Measurements from ENCODE around the gene ACTL7A. TPM values are rescaled to one million over a fixed set of nuclear protein-coding genes. Genes with fewer than 3 reads are reported as not detected.

ACTL7A gene
- polyA plus RNA-seq (2013, experiment 1 of 2), result not detected
- polyA plus RNA-seq (2013, experiment 2 of 2), result not detected

- H3K79me1 ChIP-seq (ENCODE audit: low read length), result no peaks in the 10 kb centered on the region
- no peaks in the 10 kb centered on the region for H3K4me1 ChIP-seq (ENCODE audit: control insufficient read depth, low read depth, low read length)
- H3K27me3 ChIP-seq (ENCODE audit: insufficient read depth, low read length, poor library complexity), result no peaks in the 10 kb centered on the region
- no peaks in the 10 kb centered on the region for H3K36me3 ChIP-seq (ENCODE audit: control insufficient read depth, insufficient read depth, low read length)
- H3K56ac ChIP-seq (ENCODE audit: low read length), result no peak within 1 kb of the TSS
- no peak within 1 kb of the TSS for H2AK5ac ChIP-seq (ENCODE audit: low read length)
- WGBS (ENCODE audit: extremely low coverage, insufficient coverage, low lambda C conversion rate), result no CpG with 5 or more reads among the region's 3 CpGs
- no peak within 1 kb of the TSS for H3K23ac ChIP-seq (ENCODE audit: low read length)
- H3K4me3 ChIP-seq (ENCODE audit: low read length), result no peak within 1 kb of the TSS
- no peak within 1 kb of the TSS for H3K27ac ChIP-seq (ENCODE audit: low read depth, low read length)
- H3K79me2 ChIP-seq (ENCODE audit: control insufficient read depth, insufficient read depth, low read length), result no peaks in the 10 kb centered on the region
- no peak within 1 kb of the TSS for H3K9ac ChIP-seq (ENCODE audit: low read length)
- no peak within 1 kb of the TSS for H4K5ac ChIP-seq (ENCODE audit: low read length)
- no peak within 1 kb of the TSS for H2BK120ac ChIP-seq (ENCODE audit: low read depth, low read length)
- H3K4ac ChIP-seq (ENCODE audit: low read depth, low read length), result no peak within 1 kb of the TSS
- no peak within 1 kb of the TSS for H3K4me2 ChIP-seq (ENCODE audit: low read length)
- H4K8ac ChIP-seq (ENCODE audit: low read depth, low read length), result no peak within 1 kb of the TSS
- no peak within 1 kb of the TSS for H2BK15ac ChIP-seq (replicated peaks; ENCODE audit: low read depth)
- no peak within 1 kb of the TSS for H2BK5ac ChIP-seq (ENCODE audit: low read length)
- DNase-seq, result no peak
- no peak within 1 kb of the TSS for H3K18ac ChIP-seq (ENCODE audit: low read length)
Observed at GRCh38 chr9:108861997-108862396, at the start of gene ACTL7A. Gene ACTL7A, plus strand, starts transcription at chr9:108862266. Its CDS starts 57 bp downstream, at chr9:108862323.

GRCh38 chr9:108812396-108813025, 49.6 kb upstream of the ACTL7A start:
- no peak overlapping the region for H3K9ac ChIP-seq (ENCODE audit: low read length)
- H2BK15ac ChIP-seq (replicated peaks; ENCODE audit: low read depth), result no peak overlapping the region
- H4K5ac ChIP-seq (ENCODE audit: low read length), result no peak overlapping the region
- H3K79me1 ChIP-seq (ENCODE audit: low read length), result no peaks in the 10 kb centered on the region
- no CpG with 5 or more reads among the region's 8 CpGs for WGBS (ENCODE audit: extremely low coverage, insufficient coverage, low lambda C conversion rate)
- H3K4me3 ChIP-seq (ENCODE audit: low read length), result no peak overlapping the region
- H3K36me3 ChIP-seq (ENCODE audit: control insufficient read depth, insufficient read depth, low read length), result no peaks in the 10 kb centered on the region
- no peaks in the 10 kb centered on the region for H3K79me2 ChIP-seq (ENCODE audit: control insufficient read depth, insufficient read depth, low read length)
- no peak overlapping the region for H4K8ac ChIP-seq (ENCODE audit: low read depth, low read length)
- no peak overlapping the region for H3K23ac ChIP-seq (ENCODE audit: low read length)
- H2AK5ac ChIP-seq (ENCODE audit: low read length), result no peak overlapping the region
- no peaks in the 10 kb centered on the region for H3K4me1 ChIP-seq (ENCODE audit: control insufficient read depth, low read depth, low read length)
- no peaks in the 10 kb centered on the region for H3K27me3 ChIP-seq (ENCODE audit: insufficient read depth, low read length, poor library complexity)
- no peak overlapping the region for H2BK120ac ChIP-seq (ENCODE audit: low read depth, low read length)
- no peak overlapping the region for H3K4me2 ChIP-seq (ENCODE audit: low read length)
- no peak overlapping the region for H3K4ac ChIP-seq (ENCODE audit: low read depth, low read length)
- no peak for DNase-seq
- H3K56ac ChIP-seq (ENCODE audit: low read length), result no peak overlapping the region
- H3K27ac ChIP-seq (ENCODE audit: low read depth, low read length), result no peak overlapping the region
- no peak overlapping the region for H3K18ac ChIP-seq (ENCODE audit: low read length)
- no peak overlapping the region for H2BK5ac ChIP-seq (ENCODE audit: low read length)

GRCh38 chr9:108813951-108814601, 48.0 kb upstream of the ACTL7A start:
- no CpG with 5 or more reads among the region's 2 CpGs for WGBS (ENCODE audit: extremely low coverage, insufficient coverage, low lambda C conversion rate)
- peak; percentile 58 for DNase-seq
- H3K4me2 ChIP-seq (ENCODE audit: low read length), result no peak overlapping the region

GRCh38 chr9:108815156-108815555, 46.9 kb upstream of the ACTL7A start:
- H3K4me3 ChIP-seq (ENCODE audit: low read length), result no peak overlapping the region
- H3K23ac ChIP-seq (ENCODE audit: low read length), result no peak overlapping the region
- H2BK5ac ChIP-seq (ENCODE audit: low read length), result no peak overlapping the region
- H3K79me2 ChIP-seq (ENCODE audit: control insufficient read depth, insufficient read depth, low read length), result no peaks in the 10 kb centered on the region
- no peaks in the 10 kb centered on the region for H3K27me3 ChIP-seq (ENCODE audit: insufficient read depth, low read length, poor library complexity)
- no peak overlapping the region for H4K5ac ChIP-seq (ENCODE audit: low read length)
- H3K27ac ChIP-seq (ENCODE audit: low read depth, low read length), result no peak overlapping the region
- no peak overlapping the region for H3K4me2 ChIP-seq (ENCODE audit: low read length)
- peak; percentile 74 for DNase-seq
- H3K9ac ChIP-seq (ENCODE audit: low read length), result no peak overlapping the region
- WGBS (ENCODE audit: extremely low coverage, insufficient coverage, low lambda C conversion rate), result no CpG with 5 or more reads among the region's 3 CpGs
- no peak overlapping the region for H2BK120ac ChIP-seq (ENCODE audit: low read depth, low read length)
- no peak overlapping the region for H2AK5ac ChIP-seq (ENCODE audit: low read length)
- no peak overlapping the region for H4K8ac ChIP-seq (ENCODE audit: low read depth, low read length)
- no peaks in the 10 kb centered on the region for H3K79me1 ChIP-seq (ENCODE audit: low read length)
- H3K4me1 ChIP-seq (ENCODE audit: control insufficient read depth, low read depth, low read length), result no peaks in the 10 kb centered on the region
- no peaks in the 10 kb centered on the region for H3K36me3 ChIP-seq (ENCODE audit: control insufficient read depth, insufficient read depth, low read length)
- H3K4ac ChIP-seq (ENCODE audit: low read depth, low read length), result no peak overlapping the region
- no peak overlapping the region for H2BK15ac ChIP-seq (replicated peaks; ENCODE audit: low read depth)
- no peak overlapping the region for H3K56ac ChIP-seq (ENCODE audit: low read length)
- H3K18ac ChIP-seq (ENCODE audit: low read length), result no peak overlapping the region

More at GRCh38 chr9:108813951-108814601, 48.0 kb upstream of the ACTL7A start:
- no peaks in the 10 kb centered on the region for H3K27me3 ChIP-seq (ENCODE audit: insufficient read depth, low read length, poor library complexity)
- H2BK15ac ChIP-seq (replicated peaks; ENCODE audit: low read depth), result no peak overlapping the region
- H4K8ac ChIP-seq (ENCODE audit: low read depth, low read length), result no peak overlapping the region
- H2BK5ac ChIP-seq (ENCODE audit: low read length), result no peak overlapping the region
- H3K36me3 ChIP-seq (ENCODE audit: control insufficient read depth, insufficient read depth, low read length), result no peaks in the 10 kb centered on the region
- no peak overlapping the region for H2BK120ac ChIP-seq (ENCODE audit: low read depth, low read length)
- no peak overlapping the region for H3K23ac ChIP-seq (ENCODE audit: low read length)
- H3K18ac ChIP-seq (ENCODE audit: low read length), result no peak overlapping the region
- H3K79me2 ChIP-seq (ENCODE audit: control insufficient read depth, insufficient read depth, low read length), result no peaks in the 10 kb centered on the region
- no peak overlapping the region for H2AK5ac ChIP-seq (ENCODE audit: low read length)
- no peak overlapping the region for H3K56ac ChIP-seq (ENCODE audit: low read length)
- H3K27ac ChIP-seq (ENCODE audit: low read depth, low read length), result no peak overlapping the region
- no peak overlapping the region for H3K4ac ChIP-seq (ENCODE audit: low read depth, low read length)
- H4K5ac ChIP-seq (ENCODE audit: low read length), result no peak overlapping the region
- H3K4me1 ChIP-seq (ENCODE audit: control insufficient read depth, low read depth, low read length), result no peaks in the 10 kb centered on the region
- no peaks in the 10 kb centered on the region for H3K79me1 ChIP-seq (ENCODE audit: low read length)
- no peak overlapping the region for H3K9ac ChIP-seq (ENCODE audit: low read length)
- H3K4me3 ChIP-seq (ENCODE audit: low read length), result no peak overlapping the region

- no peak overlapping the region for H3K18ac ChIP-seq (ENCODE audit: low read length)
- H3K36me3 ChIP-seq (ENCODE audit: control insufficient read depth, insufficient read depth, low read length), result no peaks in the 10 kb centered on the region
- H3K79me1 ChIP-seq (ENCODE audit: low read length), result no peaks in the 10 kb centered on the region
- H4K5ac ChIP-seq (ENCODE audit: low read length), result no peak overlapping the region
- no peak overlapping the region for H3K23ac ChIP-seq (ENCODE audit: low read length)
- H3K56ac ChIP-seq (ENCODE audit: low read length), result no peak overlapping the region
- H2BK120ac ChIP-seq (ENCODE audit: low read depth, low read length), result no peak overlapping the region
- no peak overlapping the region for H2AK5ac ChIP-seq (ENCODE audit: low read length)
- no CpG with 5 or more reads among the region's 10 CpGs for WGBS (ENCODE audit: extremely low coverage, insufficient coverage, low lambda C conversion rate)
- DNase-seq, result no peak
- no peak overlapping the region for H3K4me3 ChIP-seq (ENCODE audit: low read length)
- no peak overlapping the region for H3K4me2 ChIP-seq (ENCODE audit: low read length)
- H2BK5ac ChIP-seq (ENCODE audit: low read length), result no peak overlapping the region
- no peak overlapping the region for H3K27ac ChIP-seq (ENCODE audit: low read depth, low read length)
- H3K27me3 ChIP-seq (ENCODE audit: insufficient read depth, low read length, poor library complexity), result no peaks in the 10 kb centered on the region
- no peak overlapping the region for H4K8ac ChIP-seq (ENCODE audit: low read depth, low read length)
- no peaks in the 10 kb centered on the region for H3K79me2 ChIP-seq (ENCODE audit: control insufficient read depth, insufficient read depth, low read length)
- no peak overlapping the region for H3K4ac ChIP-seq (ENCODE audit: low read depth, low read length)
- no peak overlapping the region for H3K9ac ChIP-seq (ENCODE audit: low read length)
- no peaks in the 10 kb centered on the region for H3K4me1 ChIP-seq (ENCODE audit: control insufficient read depth, low read depth, low read length)
- no peak overlapping the region for H2BK15ac ChIP-seq (replicated peaks; ENCODE audit: low read depth)
Observed at GRCh38 chr9:108816037-108816436, 46.0 kb upstream of the ACTL7A start.

All from mesendoderm (in vitro differentiated cells).